IgD-negative memory B cell (primary cell): Measurements from ENCODE around the gene OR2AK2. TPM values are rescaled to one million over a fixed set of nuclear protein-coding genes. Genes with fewer than 3 reads are reported as not detected.

Source experiments
- H3K27ac Mint-ChIP-seq, 3 donors: one replicate each; pipeline ENCODE4 v1.8.0; 2020 to 2022; ENCODE audit warnings: mild to moderate bottlenecking in 3 of 3, mixed read lengths in 3 of 3, moderate library complexity in 1 of 3
- H3K27me3 Mint-ChIP-seq: one replicate; pipeline ENCODE4 v1.8.0; 2021; ENCODE audit warnings: mixed read lengths
- H3K36me3 Mint-ChIP-seq: one replicate; pipeline ENCODE4 v1.8.0; 2020; ENCODE audit warnings: mild to moderate bottlenecking, mixed read lengths
- H3K4me1 Mint-ChIP-seq, 3 donors: one replicate each; pipeline ENCODE4 v1.8.0; 2020 to 2022; ENCODE audit warnings: mixed read lengths in 3 of 3, mild to moderate bottlenecking in 1 of 3
- H3K4me3 Mint-ChIP-seq, 4 donors: one replicate each; pipeline ENCODE4 v1.8.0; 2020 to 2022; ENCODE audit warnings: mild to moderate bottlenecking in 4 of 4, mixed read lengths in 4 of 4, moderate library complexity in 3 of 4
- H3K9me3 Mint-ChIP-seq, 3 donors: one replicate each; pipeline ENCODE4 v1.8.0; 2020 to 2021; ENCODE audit warnings: mixed read lengths in 3 of 3, mild to moderate bottlenecking in 1 of 3
- polyA plus RNA-seq: library from polyadenylated mRNA; unstranded; fragments of 300-500 nt; fragmentation: Illumina TruSeq; gene quantifications from one replicate; pipeline ENCODE4 v1.2.3, GENCODE V29; 2021

Gene OR2AK2
- polyA plus RNA-seq, 1 donor from 2014 or later: not detected

- peaks cover 0 to 2% (median 0%) of the 10 kb centered on the region in 3 donors for H3K9me3 Mint-ChIP-seq
- no peaks in the 10 kb centered on the region for H3K36me3 Mint-ChIP-seq
- no peak overlapping the region for H3K27ac Mint-ChIP-seq
- no peaks in the 10 kb centered on the region for H3K27me3 Mint-ChIP-seq
- H3K4me1 Mint-ChIP-seq: no peaks in the 10 kb centered on the region
- H3K4me3 Mint-ChIP-seq: no peak overlapping the region
Measured at GRCh38 chr1:247992986-247993385, 28.0 kb downstream of the OR2AK2 start.

GRCh38 chr1:247998811-247999210 lies 33.8 kb downstream of the OR2AK2 start:
- Mint-ChIP-seq H3K4me1 (no peaks in the 10 kb centered on the region), H3K9me3 (peaks cover 0 to 6% (median 3%) of the 10 kb centered on the region in 3 donors), H3K36me3 (no peaks in the 10 kb centered on the region), H3K4me3 (no peak overlapping the region), H3K27me3 (no peaks in the 10 kb centered on the region), H3K27ac (no peak overlapping the region)

- no peaks in the 10 kb centered on the region for H3K27me3 Mint-ChIP-seq
- H3K9me3 Mint-ChIP-seq: peaks cover 0 to 6% (median 3%) of the 10 kb centered on the region in 3 donors
- no peak overlapping the region for H3K27ac Mint-ChIP-seq
- H3K4me3 Mint-ChIP-seq: no peak overlapping the region
- no peaks in the 10 kb centered on the region for H3K4me1 Mint-ChIP-seq
- no peaks in the 10 kb centered on the region for H3K36me3 Mint-ChIP-seq
Measured at GRCh38 chr1:248000169-248000568, 35.1 kb downstream of the OR2AK2 start.

- H3K4me1 Mint-ChIP-seq: no peaks in the 10 kb centered on the region
- no peaks in the 10 kb centered on the region for H3K36me3 Mint-ChIP-seq
- no peak overlapping the region for H3K4me3 Mint-ChIP-seq
- H3K9me3 Mint-ChIP-seq: peaks cover 11 to 35% (median 21%) of the 10 kb centered on the region in 3 donors
- no peak overlapping the region for H3K27ac Mint-ChIP-seq
- peaks cover 2% of the 10 kb centered on the region for H3K27me3 Mint-ChIP-seq
Measured at GRCh38 chr1:248007778-248008177, 42.7 kb downstream of the OR2AK2 start.

- Mint-ChIP-seq H3K27me3 (peaks cover 2% of the 10 kb centered on the region), H3K4me1 (no peaks in the 10 kb centered on the region), H3K36me3 (no peaks in the 10 kb centered on the region), H3K9me3 (peaks cover 11 to 30% (median 21%) of the 10 kb centered on the region in 3 donors), H3K4me3 (no peak overlapping the region), H3K27ac (no peak overlapping the region)
Measured at GRCh38 chr1:248009681-248010080, 44.6 kb downstream of the OR2AK2 start.

- peaks cover 11 to 29% (median 19%) of the 10 kb centered on the region in 3 donors for H3K9me3 Mint-ChIP-seq
- no peak within 1 kb of the TSS for H3K27ac Mint-ChIP-seq
- no peaks in the 10 kb centered on the region for H3K36me3 Mint-ChIP-seq
- H3K27me3 Mint-ChIP-seq: peaks cover 2% of the 10 kb centered on the region
- no peak within 1 kb of the TSS for H3K4me3 Mint-ChIP-seq
- H3K4me1 Mint-ChIP-seq: no peaks in the 10 kb centered on the region
Measured at GRCh38 chr1:248013229-248013710, 48.2 kb downstream of the OR2AK2 start, which contains the start of gene OR2L5. Gene OR2L5 (plus strand): TSS chr1:248013660. CDS start chr1:248021948, 8,288 bp downstream.

GRCh38 chr1:248015803-248016202 lies 50.8 kb downstream of the OR2AK2 start:
- Mint-ChIP-seq H3K27me3 (peaks cover 2% of the 10 kb centered on the region), H3K27ac (no peak overlapping the region), H3K4me1 (no peaks in the 10 kb centered on the region), H3K36me3 (no peaks in the 10 kb centered on the region), H3K9me3 (peaks cover 2 to 4% (median 4%) of the 10 kb centered on the region in 3 donors), H3K4me3 (no peak overlapping the region)

Other genes with a start within 250 kb of the OR2AK2 start
- not detected for gene OR6F1, start 248.6 kb upstream of the OR2AK2 start, polyA plus RNA-seq
- not detected for gene OR14K1, start 226.6 kb upstream of the OR2AK2 start, polyA plus RNA-seq
- not detected for gene OR14A2, start 217.1 kb upstream of the OR2AK2 start, polyA plus RNA-seq
- gene OR1C1, start 204.7 kb upstream of the OR2AK2 start, polyA plus RNA-seq: not detected
- gene OR14A16, start 141.1 kb upstream of the OR2AK2 start, polyA plus RNA-seq: not detected
- gene OR11L1, start 123.3 kb upstream of the OR2AK2 start, polyA plus RNA-seq: not detected
- gene TRIM58, start 108.0 kb upstream of the OR2AK2 start, polyA plus RNA-seq: 0.95 TPM
- 0.91 TPM for gene OR2W3, start 69.6 kb upstream of the OR2AK2 start, polyA plus RNA-seq
- gene OR2T8, start 45.0 kb upstream of the OR2AK2 start, polyA plus RNA-seq: not detected
- not detected for gene OR2AJ1, start 40.3 kb upstream of the OR2AK2 start, polyA plus RNA-seq
- not detected for gene OR2L8, start 16.4 kb upstream of the OR2AK2 start, polyA plus RNA-seq
- gene OR2L5, start 48.4 kb downstream of the OR2AK2 start, polyA plus RNA-seq: not detected
- not detected for gene OR2L2, start 64.8 kb downstream of the OR2AK2 start, polyA plus RNA-seq
- gene OR2L3, start 81.6 kb downstream of the OR2AK2 start, polyA plus RNA-seq: not detected
- 0.39 TPM for gene OR2L13, start 130.0 kb downstream of the OR2AK2 start, polyA plus RNA-seq
- not detected for gene OR2M5, start 179.9 kb downstream of the OR2AK2 start, polyA plus RNA-seq
- not detected for gene OR2M2, start 209.6 kb downstream of the OR2AK2 start, polyA plus RNA-seq
- not detected for gene OR2M3, start 232.0 kb downstream of the OR2AK2 start, polyA plus RNA-seq